Colonic mucosa (tissue), 4 donors: ENCODE data around the gene ERBB2. TPM values are rescaled to one million over a fixed set of nuclear protein-coding genes. Genes with fewer than 3 reads are reported as not detected.

Experiments
- DNase-seq: peaks from one replicate; pipeline ENCODE4 v3.0.0-alpha.2; 2020
- H3K27ac ChIP-seq: fragments of 200-600 bp; one replicate; pipeline ENCODE4 v1.8.0; 2021
- H3K27me3 ChIP-seq: fragments of 200-600 bp; one replicate; pipeline ENCODE4 v1.8.0; 2021
- H3K36me3 ChIP-seq: fragments of 200-600 bp; one replicate; pipeline ENCODE4 v1.8.0; 2021
- H3K4me1 ChIP-seq: fragments of 200-600 bp; one replicate; pipeline ENCODE4 v1.8.0; 2021; ENCODE audit warnings: mild to moderate bottlenecking
- H3K4me3 ChIP-seq: fragments of 200-600 bp; one replicate; pipeline ENCODE4 v1.8.0; 2021
- H3K9ac ChIP-seq, 2 donors: one replicate each; pipeline ENCODE4 v1.7.0; 2013; ENCODE audit warnings: control low read depth in 2 of 2, low read depth in 2 of 2, low read length in 2 of 2
- H3K9me3 ChIP-seq: fragments of 200-600 bp; one replicate; pipeline ENCODE4 v1.8.0; 2021
- CTCF ChIP-seq: fragments of 200-600 bp; IDR thresholded peaks from one replicate; pipeline ENCODE4 v1.8.0; 2022; ENCODE audit warnings: antibody characterized with exemption, mild to moderate bottlenecking
- intact Hi-C: fragments of 100-400 bp; cut with DNase I; formaldehyde crosslinking; loops from one replicate; pipeline ENCODE4 v1.14.1; 2022
- total RNA-seq, 2 donors: library from RNA; stranded (reverse); fragmentation: NEBNext Ultra II Directional in 1 of 2; extraction: Animal tissue kit (Norgen Biotek cat#: 25700) in 1 of 2; gene quantifications; one replicate each; pipeline ENCODE4 v1.2.1, GENCODE V29; 2021
- donor health status: healthy.
- donor health status: DM: no; HTN: no; CAD: no.
- donor health status: DM: no; HTN: no; CAD: no.

Gene ERBB2
- total RNA-seq, 2 donors from 2014 or later, result 153 to 174 TPM

- peak; percentile 93 for DNase-seq
- intact Hi-C loops, result no loop called here
- Histone ChIP-seq H3K4me3 (no peak overlapping the region), H3K27ac (peak overlapping the region; percentile 60), H3K9me3 (no peaks in the 10 kb centered on the region), H3K27me3 (no peaks in the 10 kb centered on the region), H3K4me1 (peaks cover 20% of the 10 kb centered on the region), H3K36me3 (no peaks in the 10 kb centered on the region), H3K9ac (peak overlapping the region in 1 of 2 donors; percentile 79)
- no peak for TF ChIP-seq CTCF
Observed at GRCh38 chr17:39678340-39679116, 21.3 kb upstream of the ERBB2 start.

- H3K9ac ChIP-seq, result peak overlapping the region; percentile 45 to 79
- no peak overlapping the region for H3K4me3 ChIP-seq
- no peaks in the 10 kb centered on the region for H3K9me3 ChIP-seq
- intact Hi-C loops, result no loop called here
- no peak for DNase-seq
- H3K36me3 ChIP-seq, result no peaks in the 10 kb centered on the region
- peaks cover 20% of the 10 kb centered on the region for H3K4me1 ChIP-seq
- no peak for TF ChIP-seq CTCF
- H3K27me3 ChIP-seq, result no peaks in the 10 kb centered on the region
- peak overlapping the region; percentile 60 for H3K27ac ChIP-seq
Observed at GRCh38 chr17:39679521-39680192, 20.2 kb upstream of the ERBB2 start.

- H3K4me3 ChIP-seq, result no peak overlapping the region
- H3K4me1 ChIP-seq, result peaks cover 9% of the 10 kb centered on the region
- no peak overlapping the region for H3K27ac ChIP-seq
- H3K9ac ChIP-seq, result no peak overlapping the region
- H3K9me3 ChIP-seq, result no peaks in the 10 kb centered on the region
- no peaks in the 10 kb centered on the region for H3K27me3 ChIP-seq
- TF ChIP-seq CTCF, result no peak
- intact Hi-C loops, result no loop called here
- no peaks in the 10 kb centered on the region for H3K36me3 ChIP-seq
- no peak for DNase-seq
Observed at GRCh38 chr17:39683295-39683939, 16.4 kb upstream of the ERBB2 start.

DNA sequence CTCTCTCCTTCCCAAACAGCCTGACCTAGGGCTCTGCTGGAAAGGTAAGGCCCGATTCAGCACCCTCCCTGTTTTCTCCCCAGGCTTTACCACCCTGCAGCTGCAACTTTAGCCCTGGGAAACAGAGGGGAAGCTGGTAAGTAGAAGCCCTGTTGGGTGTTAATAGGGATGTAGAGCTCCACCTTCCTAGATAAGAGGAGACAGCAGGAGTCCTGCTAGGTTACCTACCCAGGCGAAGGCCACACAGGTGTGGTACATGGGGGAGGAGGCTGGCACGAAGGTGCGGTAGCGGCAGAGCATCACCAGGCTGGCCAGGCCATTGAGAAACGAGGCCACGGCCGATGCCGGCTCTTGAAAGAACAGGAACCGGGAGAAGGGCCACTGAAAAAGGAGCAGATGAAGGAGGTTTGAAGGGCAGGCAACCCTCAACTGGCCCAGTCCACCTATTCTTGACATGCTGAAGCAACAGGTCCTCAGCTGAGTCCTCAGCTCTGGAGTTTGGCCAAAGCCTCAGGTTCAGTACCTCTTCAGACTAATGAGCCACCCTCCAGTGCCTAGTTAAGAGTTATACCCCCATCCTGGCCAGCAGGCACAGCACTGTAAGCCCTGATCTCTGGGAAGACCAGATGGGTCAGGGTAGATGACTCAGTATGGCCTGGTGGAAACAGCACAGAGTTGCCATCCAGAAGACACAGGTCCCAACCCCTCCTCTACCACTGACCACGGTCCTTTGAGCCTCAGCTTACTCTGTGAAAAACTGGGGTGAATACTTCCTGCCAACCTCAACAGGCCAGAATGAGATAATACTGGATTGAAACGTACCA is 15.3 kb upstream of the ERBB2 start:
- no peak for DNase-seq
- Histone ChIP-seq H3K4me1 (peaks cover 5% of the 10 kb centered on the region), H3K36me3 (no peaks in the 10 kb centered on the region), H3K9me3 (no peaks in the 10 kb centered on the region), H3K9ac (no peak overlapping the region), H3K27ac (no peak overlapping the region), H3K4me3 (no peak overlapping the region), H3K27me3 (no peaks in the 10 kb centered on the region)
- TF ChIP-seq CTCF, result no peak
- intact Hi-C loops, result no loop called here

DNA sequence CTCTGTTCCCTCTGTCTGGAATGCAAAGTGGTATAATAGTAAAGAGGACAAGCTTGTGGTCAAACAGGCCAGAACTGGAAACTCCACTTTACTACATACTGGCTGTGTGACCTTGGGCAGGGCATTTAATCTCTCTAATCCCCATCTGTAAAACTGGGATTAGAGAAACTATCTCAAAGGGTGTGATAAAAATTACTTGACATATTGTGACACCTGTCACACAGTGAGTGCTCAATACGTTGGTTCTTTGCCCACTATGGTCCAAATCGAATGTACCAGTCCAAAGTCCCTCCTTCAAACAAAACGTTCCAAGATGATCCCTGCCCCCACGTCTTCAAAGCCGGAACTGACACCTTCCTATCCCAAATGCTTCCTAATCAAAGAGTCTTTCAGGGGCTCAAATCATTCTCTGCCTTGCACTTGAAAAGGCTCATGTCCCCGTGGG is 12.7 kb upstream of the ERBB2 start:
- H3K9ac ChIP-seq, result peak overlapping the region in 1 of 2 donors; percentile 84
- peak overlapping the region; percentile 98 for H3K27ac ChIP-seq
- intact Hi-C loops, result no loop called here
- H3K36me3 ChIP-seq, result no peaks in the 10 kb centered on the region
- no peaks in the 10 kb centered on the region for H3K27me3 ChIP-seq
- DNase-seq, result no peak
- no peaks in the 10 kb centered on the region for H3K4me1 ChIP-seq
- H3K9me3 ChIP-seq, result no peaks in the 10 kb centered on the region
- H3K4me3 ChIP-seq, result peak overlapping the region; percentile 76
- no peak for TF ChIP-seq CTCF
